Spinal cord (tissue), 10 donors: ENCODE data around the gene FAM186B. TPM values are rescaled to one million over a fixed set of nuclear protein-coding genes. Genes with fewer than 3 reads are reported as not detected.

Experiments
- DNase-seq, 6 donors: peaks; one replicate each; pipeline versions ENCODE4 v3.0.0 to v3.0.0-alpha.2; 2013 to 2015; ENCODE audit warnings: low spot score in 6 of 6, low read depth in 4 of 6
- H3K27ac ChIP-seq: one replicate; pipeline ENCODE4 v1.5.1; 2013; ENCODE audit warnings: low read depth, low read length, control low read depth
- H3K27me3 ChIP-seq: one replicate; pipeline ENCODE4 v1.6.1; 2013; ENCODE audit warnings: low read length; ENCODE audit not compliant: control insufficient read depth, insufficient read depth
- H3K36me3 ChIP-seq: one replicate; pipeline ENCODE4 v1.6.1; 2013; ENCODE audit warnings: low read length; ENCODE audit not compliant: control insufficient read depth, insufficient read depth
- H3K4me1 ChIP-seq: one replicate; pipeline ENCODE4 v1.6.1; 2013; ENCODE audit warnings: low read length; ENCODE audit not compliant: control insufficient read depth, insufficient read depth
- H3K4me3 ChIP-seq: one replicate; pipeline ENCODE4 v1.5.1; 2013; ENCODE audit warnings: low read depth, low read length, control low read depth
- H3K9me3 ChIP-seq: one replicate; pipeline ENCODE4 v1.6.1; 2013; ENCODE audit warnings: low read length; ENCODE audit not compliant: control insufficient read depth, insufficient read depth
- WGBS: methylation state at CpG from one replicate; pipeline ENCODE4 v1.1.5; 2013; ENCODE audit warnings: missing lambda C conversion rate; ENCODE audit not compliant: insufficient coverage; 5-methylcytosine and 5-hydroxymethylcytosine counted together
- polyA plus RNA-seq, 2 donors: library from polyadenylated mRNA; unstranded; fragments of 120-200 nt; gene quantifications; one replicate each; pipeline ENCODE4 v1.2.1, GENCODE V29; 2013; ENCODE audit not compliant: insufficient read length in 2 of 2
- small RNA-seq: library from RNA; depleted of rRNA; stranded (forward); fragments of <200 nt; gene quantifications from one replicate; pipeline ENCODE3, GENCODE V24; 2014; ENCODE audit warnings: low replicate concordance
- total RNA-seq, 2 donors: library from RNA; depleted of rRNA in 1 of 2; stranded (reverse); fragments of 120-200 nt in 1 of 2; fragments of >200 nt in 1 of 2; gene quantifications; one replicate each; pipeline versions ENCODE4 v1.2.3 to v1.2.4, GENCODE V29; 2013 to 2014
- donor health status: healthy.

Gene FAM186B
- total and polyA plus RNA-seq, 4 donors = 0.10 to 3.4 (median 0.46) TPM

DNA sequence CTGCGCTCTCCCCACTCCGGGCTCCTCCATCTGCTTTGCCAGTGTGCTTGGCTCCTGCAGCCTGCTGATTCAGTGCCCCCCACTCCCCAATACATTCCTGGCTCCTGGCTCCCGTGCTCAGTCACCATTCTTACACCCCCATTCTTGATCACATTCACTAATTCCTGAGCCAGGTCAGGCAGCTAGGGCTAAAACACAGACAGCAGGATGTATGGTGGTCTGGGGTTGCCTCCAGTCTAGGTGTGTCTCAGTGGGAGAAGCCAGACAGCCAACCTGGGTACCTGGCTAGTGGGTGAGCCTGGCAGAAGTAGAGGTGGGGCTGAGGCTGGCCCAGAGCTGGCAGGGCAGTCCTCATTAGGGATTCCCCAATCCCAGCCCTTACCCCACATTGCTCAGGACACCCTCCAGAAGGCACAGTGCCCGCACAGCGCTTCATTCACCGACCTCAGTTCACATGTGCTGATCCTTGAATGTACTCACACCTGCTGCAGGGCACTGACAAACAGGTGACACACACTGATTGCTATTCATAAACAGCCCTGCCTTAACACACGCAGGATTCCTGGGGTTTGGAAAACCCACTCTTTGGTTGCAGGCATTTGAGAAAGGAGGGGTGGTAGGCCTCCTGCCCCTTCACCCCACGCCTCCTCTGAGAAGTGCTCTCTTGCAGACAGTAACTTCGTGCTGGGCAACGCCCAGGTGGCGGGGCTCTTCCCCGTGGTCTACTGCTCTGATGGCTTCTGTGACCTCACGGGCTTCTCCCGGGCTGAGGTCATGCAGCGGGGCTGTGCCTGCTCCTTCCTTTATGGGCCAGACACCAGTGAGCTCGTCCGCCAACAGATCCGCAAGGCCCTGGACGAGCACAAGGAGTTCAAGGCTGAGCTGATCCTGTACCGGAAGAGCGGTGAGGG, 65.0 kb downstream of the FAM186B start:
- Histone ChIP-seq H3K4me1 (peaks cover 31% of the 10 kb centered on the region), H3K36me3 (no peaks in the 10 kb centered on the region), H3K27me3 (peaks cover 50% of the 10 kb centered on the region), H3K9me3 (no peaks in the 10 kb centered on the region), H3K4me3 (no peak overlapping the region), H3K27ac (no peak overlapping the region)
- DNase-seq = no peak
- WGBS = 57% methylated on average over 17 of the region's 21 CpGs

DNA sequence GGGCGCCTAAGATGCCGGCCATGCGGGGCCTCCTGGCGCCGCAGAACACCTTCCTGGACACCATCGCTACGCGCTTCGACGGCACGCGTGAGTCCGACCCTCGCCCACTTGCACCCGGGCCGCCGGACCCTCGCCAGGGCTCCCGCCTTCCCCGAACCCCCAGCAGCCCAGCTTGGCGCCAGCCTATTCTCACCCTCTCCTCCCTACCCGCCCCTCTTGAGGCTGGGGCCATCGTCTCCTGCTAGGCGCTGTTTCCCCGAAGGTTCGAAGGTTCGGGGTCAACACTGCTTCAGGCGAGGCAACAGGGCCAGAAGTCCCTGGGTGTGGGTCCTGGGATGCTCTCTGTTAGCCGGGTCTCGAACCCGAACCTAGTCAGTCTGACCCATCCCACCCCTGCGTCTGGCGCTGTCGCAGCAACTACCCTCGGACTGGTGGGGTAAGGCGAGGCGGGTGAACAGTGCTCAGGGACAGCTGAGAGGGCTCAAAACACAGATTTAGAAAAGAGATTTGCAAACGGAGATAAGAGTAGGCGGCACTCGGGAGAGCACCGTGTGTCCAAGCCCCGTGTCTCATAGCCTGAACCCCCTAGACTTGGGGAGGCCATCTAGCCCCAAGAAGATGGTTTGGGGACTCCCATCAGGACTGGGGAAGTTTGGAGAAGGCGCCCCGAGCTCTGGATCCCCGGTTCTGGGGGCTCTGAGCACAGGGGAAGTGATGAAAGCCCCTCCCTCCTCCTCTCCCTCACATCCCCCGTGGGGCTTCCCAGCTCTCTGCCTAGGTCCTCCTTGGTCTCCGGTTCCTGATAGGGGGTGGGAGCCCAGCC, 65.8 kb downstream of the FAM186B start:
- no peaks in the 10 kb centered on the region for H3K9me3 ChIP-seq
- H3K27me3 ChIP-seq = peaks cover 49% of the 10 kb centered on the region
- H3K4me3 ChIP-seq = no peak overlapping the region
- H3K27ac ChIP-seq = no peak overlapping the region
- H3K36me3 ChIP-seq = no peaks in the 10 kb centered on the region
- no peak for DNase-seq
- H3K4me1 ChIP-seq = peaks cover 31% of the 10 kb centered on the region
- WGBS = 6% methylated on average over 39 of the region's 47 CpGs

DNA sequence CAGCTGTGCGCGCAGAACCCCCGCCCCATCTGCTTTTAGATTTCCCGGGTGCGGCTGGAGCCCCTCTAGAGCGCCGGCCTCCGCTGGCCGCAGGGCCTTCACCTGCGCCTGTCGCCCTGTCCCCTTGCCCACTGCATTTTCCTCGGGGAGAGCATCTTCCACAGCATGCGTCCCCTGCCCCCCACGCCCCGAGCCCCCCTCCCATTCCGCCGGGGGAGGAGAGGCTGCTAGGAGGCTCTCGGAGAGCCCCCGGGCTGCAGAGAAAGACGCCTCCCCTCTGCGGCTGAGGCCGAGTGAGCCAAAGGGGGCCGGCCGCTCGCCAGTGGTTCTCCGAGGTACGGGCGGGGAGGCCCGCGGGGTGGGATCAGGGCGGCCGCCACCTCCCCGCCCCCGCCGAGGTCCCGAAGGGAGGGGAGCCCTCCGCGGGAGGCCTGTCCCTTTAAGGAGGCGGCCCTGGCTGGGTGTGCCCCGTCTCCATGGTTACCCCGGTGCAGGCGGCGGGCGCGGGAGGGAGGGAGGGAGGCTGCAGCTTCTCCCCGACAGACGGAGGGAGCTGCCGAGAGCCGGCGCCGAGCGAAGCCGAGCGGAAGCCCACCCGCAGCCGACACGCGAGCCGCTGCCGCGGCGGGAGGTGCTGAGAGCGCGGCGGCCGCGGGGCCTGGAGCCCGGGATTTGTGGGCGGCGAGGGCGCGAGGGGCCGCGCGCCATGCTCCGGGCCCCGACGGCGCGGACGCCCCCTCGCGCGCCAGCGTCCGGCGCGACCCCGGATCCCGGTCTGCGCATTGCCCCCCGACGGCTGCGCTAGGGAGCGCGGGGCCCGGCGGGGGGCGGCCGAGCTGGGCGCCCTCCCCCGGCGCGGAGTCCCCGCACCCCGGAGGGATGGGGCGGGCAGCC, 66.7 kb downstream of the FAM186B start, which contains the start of gene KCNH3:
KCNH3 (plus strand) TSS at position 521 of the 894 bp plus-strand sequence. CDS start 387 bp downstream, outside the sequence.
- Histone ChIP-seq H3K4me1 (peaks cover 23% of the 10 kb centered on the region), H3K9me3 (no peaks in the 10 kb centered on the region), H3K4me3 (peak within 1 kb of the TSS; percentile 37), H3K36me3 (no peaks in the 10 kb centered on the region), H3K27me3 (peaks cover 49% of the 10 kb centered on the region), H3K27ac (no peak within 1 kb of the TSS)
- peak in 2 of 6 donors; percentile 89 to 93 for DNase-seq
- WGBS = under 1% methylated on average over 99 of the region's 107 CpGs

DNA sequence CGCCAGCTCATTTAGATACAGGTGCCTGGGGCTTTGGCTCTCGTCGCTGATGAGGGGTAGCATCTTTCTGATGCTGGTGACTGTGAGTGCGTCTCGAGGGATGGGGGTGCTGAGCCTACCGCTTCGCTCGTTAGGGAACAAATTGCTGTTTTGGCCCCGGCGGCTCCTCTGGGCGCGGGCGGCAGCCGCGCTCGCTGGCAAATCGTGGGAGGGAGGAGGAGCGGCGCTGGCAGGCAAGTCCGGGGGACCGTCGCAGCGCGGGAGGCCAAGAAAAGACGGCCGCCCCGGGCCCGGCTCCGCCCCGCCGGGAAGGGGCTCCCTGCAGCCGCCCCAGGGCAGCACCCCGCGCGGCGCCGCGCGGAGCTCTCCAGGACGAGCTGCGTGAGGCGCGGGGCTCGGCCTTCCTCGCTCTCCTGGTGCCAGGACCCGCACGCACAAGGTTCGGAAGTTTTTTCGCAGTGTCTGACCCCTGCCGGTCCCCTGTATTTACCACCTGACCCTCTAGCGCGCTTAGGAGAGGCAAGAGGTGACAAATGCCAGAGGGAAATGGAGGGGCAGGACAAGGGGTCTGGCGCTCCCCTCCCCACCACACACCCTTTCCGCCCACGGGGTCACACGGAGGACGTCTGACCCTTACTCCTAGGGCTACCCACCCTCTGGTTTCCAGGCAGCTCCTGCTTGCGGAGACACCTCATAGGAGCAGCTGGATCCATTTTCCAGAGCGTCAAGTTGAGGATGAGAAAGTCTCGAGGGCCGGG, 67.5 kb downstream of the FAM186B start:
- Histone ChIP-seq H3K27me3 (peaks cover 49% of the 10 kb centered on the region), H3K9me3 (no peaks in the 10 kb centered on the region), H3K36me3 (no peaks in the 10 kb centered on the region), H3K4me3 (peak overlapping the region; percentile 37), H3K27ac (no peak overlapping the region), H3K4me1 (peaks cover 21% of the 10 kb centered on the region)
- peak in 1 of 6 donors; percentile 55 for DNase-seq
- WGBS = under 1% methylated on average over 59 of the region's 61 CpGs

Small RNAs within 50 kb of the gene (small RNA-seq; reads per million reads assigned to genes)
- gene HIGD1AP9 (not detected), gene POLR2KP1 (not detected), gene RNU6-834P (not detected)

Other genes starting within 250 kb of the FAM186B start
- 10 to 100 TPM; 21.8 to 34.3 TPM for gene SPATS2, start 238.2 kb downstream of the FAM186B start, total RNA-seq
- 10 to 100 TPM; 41.9 to 44.6 TPM for gene SPATS2, start 238.2 kb downstream of the FAM186B start, polyA plus RNA-seq
- 1 to 10 TPM; 2.1 to 3.2 TPM for gene KCNH3, start 66.6 kb downstream of the FAM186B start, total RNA-seq
- 10 to 100 TPM; 10.6 to 11.0 TPM for gene KCNH3, start 66.6 kb downstream of the FAM186B start, polyA plus RNA-seq
- gene MCRS1, start 37.5 kb downstream of the FAM186B start, total RNA-seq = 10 to 100 TPM; 29.4 to 59.7 TPM
- 10 to 100 TPM; 75.3 to 78.9 TPM for gene MCRS1, start 37.5 kb downstream of the FAM186B start, polyA plus RNA-seq
- gene PRPF40B, start 17.9 kb upstream of the FAM186B start, total RNA-seq = 10 to 100 TPM; 11.1 to 27.1 TPM
- 10 to 100 TPM; 29.4 to 42.2 TPM for gene PRPF40B, start 17.9 kb upstream of the FAM186B start, polyA plus RNA-seq
- 10 to 100 TPM; 21.7 to 34.3 TPM for gene FMNL3, start 101.8 kb upstream of the FAM186B start, total RNA-seq
- gene FMNL3, start 101.8 kb upstream of the FAM186B start, polyA plus RNA-seq = 10 to 100 TPM; 23.4 to 24.8 TPM
- gene TMBIM6, start 135.9 kb upstream of the FAM186B start, total RNA-seq = 100 to 1,000 TPM; 443 to 497 TPM
- gene TMBIM6, start 135.9 kb upstream of the FAM186B start, polyA plus RNA-seq = 100 to 1,000 TPM; 556 to 601 TPM
- 10 to 100 TPM; 13.4 to 21.0 TPM for gene NCKAP5L, start 222.8 kb upstream of the FAM186B start, total RNA-seq
- gene NCKAP5L, start 222.8 kb upstream of the FAM186B start, polyA plus RNA-seq = 10 to 100 TPM; 28.5 to 35.5 TPM
- gene BCDIN3D, start 237.5 kb upstream of the FAM186B start, total RNA-seq = 1 to 10 TPM; 3.9 to 6.7 TPM
- 1 to 10 TPM; 6.7 to 6.8 TPM for gene BCDIN3D, start 237.5 kb upstream of the FAM186B start, polyA plus RNA-seq